HepG2 (cell line): ENCODE measurements around the gene GHR. TPM values are rescaled to one million over a fixed set of nuclear protein-coding genes. Genes with fewer than 3 reads are reported as not detected.

Experiments used
- ATAC-seq: fragments of 200-7000 bp; cut with Tn5 transposase; 3 replicates; pipeline ENCODE4 v1.9.1; 2020; ENCODE audit warnings: mild to moderate bottlenecking, moderate library complexity
- BruUV-seq: library from RNA; stranded (reverse); fragments of 400-500 nt; replicated peaks from 2 replicates; lab custom pipeline; 2021; lab: Mats Ljungman, UMichigan
- CTCF ChIA-PET: fragments of 300-600 bp; formaldehyde crosslinking; extraction: SDS; loops from one replicate; lab custom pipeline; 2021; ENCODE audit warnings: low total read pairs, inconsistent platforms, low intra/inter-chr PET ratio; lab: Yijun Ruan, JAX
- POLR2A ChIA-PET: fragments of 350-600 bp; sonication (Branson Sonifier 250); formaldehyde crosslinking; loops from one replicate; lab custom pipeline; 2020; ENCODE audit warnings: antibody characterized with exemption, inconsistent platforms; lab: Yijun Ruan, JAX
- DNase-seq: peaks from one replicate; pipeline ENCODE4 v3.0.0-alpha.2; 2015; ENCODE audit warnings: low spot score
- FAIRE-seq: peaks from 3 replicates; lab custom pipeline; 2011; peaks lifted over from hg19 to GRCh38; lab: Jason Lieb, UNC
- H2AFZ ChIP-seq: one replicate; pipeline ENCODE4 v1.6.1; 2011; ENCODE audit warnings: low read length, inconsistent platforms
- H3K27ac ChIP-seq: fragments of 300-600 bp; 3 replicates; pipeline ENCODE4 v1.8.0; 2011; ENCODE audit warnings: mixed run types, mild to moderate bottlenecking, mixed read lengths, low read length, inconsistent platforms; ENCODE audit not compliant: insufficient read depth; ENCODE audit errors: extremely low read length
- H3K27me3 ChIP-seq, 2 experiments: fragments of 200-600 bp in 1 of 2; 2 replicates in 1 of 2; 3 replicates in 1 of 2; pipeline versions ENCODE4 v1.6.0 to v1.8.0; 2011; ENCODE audit warnings: low read length in 2 of 2, mild to moderate bottlenecking in 2 of 2, moderate library complexity in 2 of 2, inconsistent platforms in 1 of 2; ENCODE audit not compliant: insufficient read depth in 2 of 2, control insufficient read depth in 1 of 2
- H3K36me3 ChIP-seq, 2 experiments: fragments of 200-600 bp in 1 of 2; replicated peaks in 1 of 2; 2 replicates in 1 of 2; 3 replicates in 1 of 2; pipeline versions ENCODE4 v1.5.1 to v1.8.0; 2011; ENCODE audit warnings: low read length in 2 of 2, inconsistent platforms in 1 of 2; ENCODE audit not compliant: insufficient read depth in 2 of 2, control insufficient read depth in 1 of 2
- H3K4me1 ChIP-seq: 2 replicates; pipeline ENCODE4 v1.5.1; 2012; ENCODE audit warnings: low read length, inconsistent platforms; ENCODE audit not compliant: insufficient read depth
- H3K4me2 ChIP-seq: 2 replicates; pipeline ENCODE4 v1.6.0; 2011; ENCODE audit warnings: low read depth, low read length, inconsistent platforms
- H3K4me3 ChIP-seq, 3 experiments: fragments of 200-600 bp in 1 of 3; sonication (generic), shearing (Covaris generic) in 1 of 3; replicated peaks in 1 of 3; 2 replicates each; pipeline ENCODE4 v1.5.1; 2011 to 2016; ENCODE audit warnings: low read length in 3 of 3, inconsistent platforms in 2 of 3, low read depth in 2 of 3, mild to moderate bottlenecking in 2 of 3, control low read depth in 1 of 3, mixed read lengths in 1 of 3; ENCODE audit not compliant: insufficient read depth in 1 of 3
- H3K79me2 ChIP-seq: one replicate; pipeline ENCODE4 v1.6.1; 2011; ENCODE audit warnings: low read length, inconsistent platforms; ENCODE audit not compliant: insufficient read depth
- H3K9ac ChIP-seq: 2 replicates; pipeline ENCODE4 v1.6.0; 2011; ENCODE audit warnings: mild to moderate bottlenecking, low read depth, low read length, inconsistent platforms; ENCODE audit not compliant: insufficient read depth
- H3K9me3 ChIP-seq: 2 replicates; pipeline ENCODE4 v1.5.1; 2012; ENCODE audit warnings: mild to moderate bottlenecking, low read length
- H4K20me1 ChIP-seq: 2 replicates; pipeline ENCODE4 v1.6.0; 2011; ENCODE audit warnings: inconsistent platforms, mild to moderate bottlenecking, low read length, moderate library complexity; ENCODE audit not compliant: insufficient read depth
- CENPT ChIP-seq: sonication (generic); formaldehyde crosslinking; IDR thresholded peaks from 2 replicates; pipeline ENCODE4 v1.8.0; 2022; ENCODE audit warnings: low read depth, mild to moderate bottlenecking, moderate library complexity, missing genetic modification reagents
- GPBP1L1 ChIP-seq: sonication (generic); formaldehyde crosslinking; IDR thresholded peaks from 2 replicates; pipeline ENCODE4 v1.5.0; 2020; ENCODE audit warnings: mild to moderate bottlenecking, missing genetic modification reagents
- MAZ ChIP-seq, 2 experiments: sonication (generic) in 1 of 2; formaldehyde crosslinking in 1 of 2; IDR thresholded peaks; 2 replicates each; pipeline versions ENCODE4 v1.5.0 to v1.6.1; 2012 to 2020; ENCODE audit warnings: low read depth in 2 of 2, mild to moderate bottlenecking in 2 of 2, borderline replicate concordance in 1 of 2, improper control_type of control experiment in 1 of 2, low read length in 1 of 2, missing genetic modification reagents in 1 of 2, moderate library complexity in 1 of 2
- MTERF4 ChIP-seq: sonication (generic); formaldehyde crosslinking; IDR thresholded peaks from 2 replicates; pipeline ENCODE4 v1.8.0; 2023; ENCODE audit warnings: mild to moderate bottlenecking, missing genetic modification reagents
- ZGPAT ChIP-seq: IDR thresholded peaks from 2 replicates; pipeline ENCODE4 v1.6.1; 2016; ENCODE audit warnings: mild to moderate bottlenecking
- ZNF124 ChIP-seq: sonication (generic); formaldehyde crosslinking; IDR thresholded peaks from 2 replicates; pipeline ENCODE4 v1.4.0; 2020; ENCODE audit warnings: missing genetic modification reagents
- ZNF512B ChIP-seq: sonication (generic); formaldehyde crosslinking; IDR thresholded peaks from 2 replicates; pipeline ENCODE4 v1.5.1; 2020; ENCODE audit warnings: missing genetic modification reagents, mild to moderate bottlenecking, borderline replicate concordance
- WGBS: methylation state at CpG from one replicate; pipeline ENCODE4 v1.1.6; 2017; ENCODE audit warnings: low lambda C conversion rate; 5-methylcytosine and 5-hydroxymethylcytosine counted together
- in situ Hi-C: cut with HindIII; loops from 2 replicates; pipeline ENCODE4 v1.10.0; 2017; ENCODE audit warnings: low pct_unique_long_range_greater_than_20kb; ENCODE audit not compliant: extremely low pct_ligation_motif_present
- intact Hi-C: fragments of 100-400 bp; cut with micrococcal nuclease; formaldehyde crosslinking; loops from one replicate; pipeline ENCODE4 v1.10.0; 2022; ENCODE audit not compliant: unreplicated experiment
- polyA plus RNA-seq, 8 experiments: library from polyadenylated mRNA; depleted of rRNA in 3 of 8; stranded (reverse) in 7 of 8; unstranded in 1 of 8; fragments of >200 nt; fragmentation: Illumina TruSeq in 4 of 8; extraction: Trizol in 4 of 8; gene quantifications; 2 replicates each; pipeline versions ENCODE4 v1.2.1 to v1.2.3, GENCODE V29; 2011 to 2016; ENCODE audit warnings: low read depth in 4 of 8, missing spikeins in 1 of 8, mixed read lengths in 1 of 8; ENCODE audit not compliant: insufficient read depth in 1 of 8
- total RNA-seq, 5 experiments: library from RNA; depleted of rRNA; stranded (reverse); fragments of >200 nt; fragmentation: Illumina TruSeq; extraction: Trizol; gene quantifications; 2 replicates each; pipeline ENCODE4 v1.2.3, GENCODE V29; 2016; ENCODE audit warnings: low read depth in 1 of 5

The GHR gene
- total and polyA plus RNA-seq, 2 of the 13 experiments (the other 11 are each of a cell fraction or from before 2014, with no cell fraction given) = 0.07 TPM; not detected in 1

- no peak overlapping the region for H3K4me2 ChIP-seq
- no peak overlapping the region for H3K9ac ChIP-seq
- in situ Hi-C loops = no loop called here
- no peaks in the 10 kb centered on the region for H3K79me2 ChIP-seq
- H3K9me3 ChIP-seq = no peaks in the 10 kb centered on the region
- no peak overlapping the region for H2AFZ ChIP-seq
- TF ChIP-seq MAZ (IDR thresholded peaks at IDR 0.05; ENCODE audit: borderline replicate concordance, low read depth, low read length) (no peak), MAZ (CRISPR knock-in tag; IDR thresholded peaks at IDR 0.05; ENCODE audit: low read depth) (no peak), MTERF4 (CRISPR knock-in tag) (no peak), ZGPAT (CRISPR knock-in tag) (no peak), ZNF124 (CRISPR knock-in tag) (no peak), ZNF512B (no peak), GPBP1L1 (CRISPR knock-in tag) (no peak), CENPT (CRISPR knock-in tag) (no peak)
- no peak overlapping the region for H3K4me3 ChIP-seq
- ChIA-PET CTCF (interaction anchor here (1.1 kb wide), 1 partner anchor 233 kb away, joined by 4 read pairs; no protein-coding TSS in a partner anchor), POLR2A (no interaction called here)
- no peaks in the 10 kb centered on the region for H4K20me1 ChIP-seq
- H3K4me1 ChIP-seq = no peaks in the 10 kb centered on the region
- DNase-seq (no peak), ATAC-seq (no peak), FAIRE-seq (no peak)
- no peaks in the 10 kb centered on the region for H3K27me3 ChIP-seq
- intact Hi-C loops = no loop called here
- BruUV-seq = no TSS peak
- H3K27ac ChIP-seq = no peak overlapping the region
- 5% methylated on average over 3 of the region's 3 CpGs for WGBS
- H3K36me3 ChIP-seq = no peaks in the 10 kb centered on the region
Observed at GRCh38 chr5:42655982-42656650, 232.9 kb downstream of the GHR start.
